B cell (primary cell): Measurements from ENCODE around the gene HHLA2.
"Not testable (repeated sequence)": the region's sequence is repeated elsewhere in the genome, so short reads cannot be mapped to it uniquely, and the experiment has no call there.

Experiments
- CTCF ChIP-seq: fragments of 200-600 bp; IDR thresholded peaks from one replicate; pipeline ENCODE4 v1.8.0; 2022; ENCODE audit warnings: antibody characterized with exemption, mild to moderate bottlenecking
- EZH2 ChIP-seq: IDR thresholded peaks from 2 replicates; pipeline ENCODE4 v1.6.1; 2012; ENCODE audit warnings: borderline replicate concordance, low read depth, mild to moderate bottlenecking, moderate library complexity, low read length; ENCODE audit not compliant: insufficient read depth, poor library complexity, severe bottlenecking

- TF ChIP-seq CTCF, EZH2: not testable (repeated sequence)
These were observed 28.1 kb upstream of the HHLA2 start for GRCh38 chr3:108268235-108268634.
